Erythroblast (primary cell): ENCODE results near the gene TUB.

Experiments
- DNase-seq, 2 experiments: peaks; one replicate each; lab custom pipeline; 2025; lab: John Stamatoyannopoulos, UW
- GATA1 ChIP-seq: IDR thresholded peaks from 2 replicates; pipeline ENCODE4 v1.6.1; 2011; ENCODE audit warnings: low read depth, mild to moderate bottlenecking, control low read depth, low read length, moderate library complexity
- POLR2A ChIP-seq: IDR thresholded peaks from 2 replicates; pipeline ENCODE4 v1.6.1; 2011; ENCODE audit warnings: mild to moderate bottlenecking, low read length

The TUB gene

GRCh38 chr11:8107642-8108041, 26.6 kb downstream of the TUB start:
- no peak for DNase-seq
- TF ChIP-seq GATA1 (no peak), POLR2A (no peak)

GRCh38 chr11:8108421-8108820, 27.4 kb downstream of the TUB start:
- DNase-seq: no peak
- TF ChIP-seq GATA1: no peak
- no peak for TF ChIP-seq POLR2A

GRCh38 chr11:8109675-8110074, 28.7 kb downstream of the TUB start:
- no peak for DNase-seq

GRCh38 chr11:8110396-8110795, 29.4 kb downstream of the TUB start:
- no peak for TF ChIP-seq GATA1
- no peak for TF ChIP-seq POLR2A
- no peak for DNase-seq

More at GRCh38 chr11:8109675-8110074, 28.7 kb downstream of the TUB start:
- no peak for TF ChIP-seq GATA1
- TF ChIP-seq POLR2A: no peak

GRCh38 chr11:8111636-8112035, 30.6 kb downstream of the TUB start:
- DNase-seq: no peak

GRCh38 chr11:8122173-8122764, 41.3 kb downstream of the TUB start:
- TF ChIP-seq POLR2A: no peak
- no peak for TF ChIP-seq GATA1
- DNase-seq: no peak

More at GRCh38 chr11:8111636-8112035, 30.6 kb downstream of the TUB start:
- TF ChIP-seq POLR2A: no peak
- TF ChIP-seq GATA1: no peak

GRCh38 chr11:8126649-8127289, 45.8 kb downstream of the TUB start:
- no peak for TF ChIP-seq POLR2A
- no peak for TF ChIP-seq GATA1
- DNase-seq: no peak

GRCh38 chr11:8127447-8127846, 46.4 kb downstream of the TUB start:
- DNase-seq: no peak
- TF ChIP-seq POLR2A (no peak), GATA1 (no peak)

- no peak for DNase-seq
- TF ChIP-seq POLR2A: no peak
- no peak for TF ChIP-seq GATA1
Observed at GRCh38 chr11:8138526-8138925, 57.5 kb downstream of the TUB start.

GRCh38 chr11:8149726-8150125, 68.7 kb downstream of the TUB start:
- DNase-seq: no peak
- TF ChIP-seq GATA1: no peak
- no peak for TF ChIP-seq POLR2A
